Central memory CD4-positive, alpha-beta T cell (primary cell): ENCODE data around the gene CANX.
A peak's percentile ranks its signal among the peaks of the same experiment; 100 is the strongest.

Source experiments
- DNase-seq: peaks from one replicate; pipeline ENCODE4 v3.0.0; 2022

The CANX gene

DNA sequence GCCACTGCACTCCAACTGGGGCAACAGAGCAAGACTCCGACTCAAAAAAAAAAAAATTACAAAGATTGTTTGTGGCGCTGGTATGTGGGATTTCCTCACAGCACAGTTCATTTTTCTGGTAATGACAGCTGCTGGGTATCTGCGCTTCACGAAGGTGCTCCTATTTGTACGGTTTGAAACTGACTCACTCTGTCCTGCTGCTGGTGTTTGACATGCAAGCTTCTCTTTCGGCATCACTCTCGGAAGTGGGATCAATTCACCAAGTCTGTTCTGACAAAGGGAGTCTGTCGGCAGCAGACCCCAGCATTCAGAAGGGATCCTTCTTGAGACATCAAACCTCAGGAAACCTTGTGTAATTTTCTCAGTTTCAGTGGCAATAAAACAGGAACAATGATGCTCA is 60.2 kb downstream of the CANX start:
- no peak for DNase-seq

DNA sequence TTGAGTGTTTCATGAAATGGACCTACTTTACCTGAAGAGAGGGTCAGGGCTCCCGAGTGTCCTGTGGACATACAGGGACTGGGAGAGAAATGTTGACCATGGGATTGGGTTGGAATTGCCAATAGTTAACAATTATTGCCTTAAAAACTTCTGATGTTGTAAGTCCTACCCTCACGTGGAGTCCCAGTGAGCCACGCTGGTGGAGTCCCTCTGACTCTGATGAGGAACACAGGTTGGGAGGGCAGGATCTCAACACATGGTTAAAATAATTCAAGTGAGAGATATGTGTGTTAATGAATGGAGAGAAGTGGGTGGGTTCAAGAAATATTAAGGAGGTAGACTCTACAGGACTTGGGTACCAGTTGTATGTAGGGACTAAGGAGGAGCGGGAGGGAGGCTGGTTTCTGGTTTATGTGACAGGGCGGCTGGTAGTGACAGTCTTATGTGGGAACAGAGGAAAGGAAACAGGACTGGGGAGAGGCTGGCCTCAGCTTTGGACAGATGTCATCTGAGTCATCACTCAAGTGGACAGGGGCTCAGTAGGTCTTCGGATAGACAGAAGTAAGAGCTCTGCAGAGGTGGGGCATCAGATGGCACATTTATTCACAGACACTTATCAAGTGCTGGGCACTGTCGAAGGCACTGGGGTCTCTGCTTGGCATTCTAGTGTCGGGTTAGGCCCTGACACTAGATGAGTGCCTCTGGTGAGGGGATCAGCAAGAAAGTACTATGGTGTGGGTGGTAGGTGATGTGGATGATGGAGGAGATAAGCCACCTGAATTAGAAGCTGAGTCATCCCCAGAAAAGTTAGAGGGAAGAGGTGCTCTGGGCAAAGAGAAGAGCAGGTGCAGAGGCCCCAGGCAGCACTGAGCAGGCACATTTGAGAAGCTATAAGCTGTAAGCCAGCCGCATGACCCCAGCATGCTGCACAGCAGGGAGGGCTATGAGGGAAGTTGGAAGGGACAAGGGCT is 61.1 kb downstream of the CANX start:
- no peak for DNase-seq

DNA sequence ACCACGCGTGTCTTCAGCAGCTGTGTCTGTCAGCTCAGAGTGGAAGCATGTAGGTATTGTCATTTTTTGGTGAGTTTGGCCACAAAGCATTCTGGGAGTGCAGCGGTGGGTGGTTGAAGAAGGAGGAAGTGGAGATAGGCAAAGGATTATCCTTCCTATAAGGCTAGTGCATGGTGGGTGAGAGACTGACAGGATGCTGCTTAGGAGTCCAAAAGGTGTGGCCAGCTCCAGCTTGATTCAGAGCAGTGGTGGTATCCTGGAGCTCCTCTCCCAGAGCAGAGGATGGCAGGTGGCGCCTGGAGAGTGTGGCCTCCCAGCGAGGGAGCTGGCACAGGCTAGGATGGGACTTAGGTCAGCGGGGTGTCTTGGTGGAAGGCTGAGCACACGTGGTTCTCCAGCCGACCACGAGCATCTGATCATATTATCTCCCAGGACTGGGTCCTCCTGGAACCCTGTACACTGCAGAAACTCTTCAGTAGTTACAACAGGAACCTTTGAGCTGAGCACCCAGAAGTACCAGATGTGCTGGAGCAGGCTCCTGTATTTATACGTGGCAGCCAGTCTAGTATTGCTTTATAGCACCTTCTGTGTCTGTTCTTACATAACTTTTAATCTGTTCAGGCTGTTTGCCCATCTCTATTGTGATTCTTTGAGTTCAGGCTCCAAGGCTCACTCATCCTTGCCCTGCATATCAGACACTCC is 63.5 kb downstream of the CANX start:
- peak; percentile 35 for DNase-seq

DNA sequence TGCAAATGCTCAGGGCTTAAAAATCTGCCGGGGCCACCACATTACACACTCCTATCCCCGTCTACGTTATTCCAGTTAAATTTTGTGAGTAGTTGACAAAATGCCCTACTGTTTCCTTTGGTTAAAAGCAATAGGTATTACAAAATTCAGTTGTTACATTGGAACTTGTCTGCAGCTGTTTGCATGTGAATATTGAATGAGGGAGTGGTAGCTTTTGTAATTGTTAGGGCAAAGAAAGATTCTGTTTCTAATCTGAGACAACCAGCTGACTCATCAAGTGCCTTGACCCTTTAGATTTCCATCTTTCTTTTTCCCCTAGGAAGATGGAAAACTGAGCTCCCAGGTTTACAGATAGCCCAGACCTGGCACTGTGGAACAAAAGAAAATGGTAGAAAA is 64.0 kb downstream of the CANX start:
- DNase-seq, result no peak

DNA sequence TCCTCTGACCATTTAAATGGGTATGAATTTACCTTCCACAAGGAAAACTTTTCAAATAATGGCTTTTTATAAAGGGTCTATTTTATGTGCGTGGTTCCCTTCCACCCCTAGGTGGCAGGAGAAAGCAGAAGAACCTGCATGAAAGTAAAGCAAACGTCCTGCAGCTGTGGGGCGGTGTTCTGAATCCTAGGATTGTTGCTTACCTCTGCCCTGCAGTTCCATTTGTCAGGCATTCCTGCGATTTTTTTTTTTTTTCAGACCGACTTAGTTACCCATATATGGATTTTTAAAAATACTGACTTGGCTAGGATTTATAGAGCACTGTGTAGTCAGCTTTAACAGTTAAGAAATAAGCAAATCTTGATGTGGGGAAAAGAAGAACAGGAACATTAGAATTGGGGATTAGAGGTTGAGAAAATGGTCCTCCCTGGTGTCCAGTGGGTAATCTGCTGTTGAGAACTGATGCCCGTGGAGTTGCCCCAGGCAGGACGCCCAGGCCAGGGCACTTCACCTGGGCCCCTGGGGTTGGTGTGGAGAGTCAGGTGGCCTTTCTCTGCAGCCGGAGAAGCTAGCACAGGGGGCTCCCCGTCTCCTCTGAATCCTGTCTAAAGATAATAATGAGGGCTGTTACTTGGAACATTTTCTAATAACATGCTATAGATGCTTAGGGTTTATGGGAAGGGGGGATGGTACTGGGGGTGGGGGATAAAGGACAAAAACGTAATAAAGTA is 64.6 kb downstream of the CANX start:
- peak; percentile 51 for DNase-seq

DNA sequence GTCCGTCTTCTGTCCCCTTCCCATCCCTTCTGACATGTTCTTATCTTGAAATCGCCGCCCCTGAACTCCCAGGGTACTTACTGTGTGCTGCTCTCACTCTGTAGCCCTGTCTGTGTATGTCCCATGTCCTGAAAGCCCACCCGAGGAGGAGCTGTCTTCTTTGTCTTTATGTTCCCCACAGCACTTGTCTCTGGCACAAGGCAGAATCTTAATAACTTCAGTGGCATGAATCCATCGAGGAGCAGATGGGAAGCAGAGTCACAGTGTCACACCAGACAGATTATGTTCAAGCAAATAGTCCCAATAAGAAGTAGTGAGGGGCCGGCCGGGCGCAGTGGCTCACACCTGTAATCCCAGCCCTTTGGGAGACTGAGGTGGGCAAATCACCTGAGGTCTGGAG is 65.3 kb downstream of the CANX start:
- DNase-seq, result no peak

DNA sequence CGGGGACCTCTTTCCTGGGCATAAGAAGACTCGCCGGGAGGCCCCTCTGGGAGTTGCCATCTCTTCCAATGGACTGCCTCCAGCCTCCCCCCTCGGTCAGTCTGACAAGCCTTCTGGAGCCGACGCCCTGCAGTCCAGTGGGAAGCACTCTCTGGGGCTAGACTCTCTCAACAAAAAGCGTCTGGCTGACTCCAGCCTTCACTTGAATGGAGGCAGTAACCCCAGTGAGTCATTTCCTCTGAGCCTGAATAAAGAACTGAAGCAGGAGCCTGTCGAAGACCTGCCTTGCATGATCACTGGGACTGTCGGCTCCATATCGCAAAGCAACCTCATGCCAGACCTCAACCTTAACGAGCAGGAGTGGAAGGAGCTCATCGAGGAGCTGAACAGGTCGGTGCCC is 66.6 kb downstream of the CANX start:
- DNase-seq, result no peak

DNA sequence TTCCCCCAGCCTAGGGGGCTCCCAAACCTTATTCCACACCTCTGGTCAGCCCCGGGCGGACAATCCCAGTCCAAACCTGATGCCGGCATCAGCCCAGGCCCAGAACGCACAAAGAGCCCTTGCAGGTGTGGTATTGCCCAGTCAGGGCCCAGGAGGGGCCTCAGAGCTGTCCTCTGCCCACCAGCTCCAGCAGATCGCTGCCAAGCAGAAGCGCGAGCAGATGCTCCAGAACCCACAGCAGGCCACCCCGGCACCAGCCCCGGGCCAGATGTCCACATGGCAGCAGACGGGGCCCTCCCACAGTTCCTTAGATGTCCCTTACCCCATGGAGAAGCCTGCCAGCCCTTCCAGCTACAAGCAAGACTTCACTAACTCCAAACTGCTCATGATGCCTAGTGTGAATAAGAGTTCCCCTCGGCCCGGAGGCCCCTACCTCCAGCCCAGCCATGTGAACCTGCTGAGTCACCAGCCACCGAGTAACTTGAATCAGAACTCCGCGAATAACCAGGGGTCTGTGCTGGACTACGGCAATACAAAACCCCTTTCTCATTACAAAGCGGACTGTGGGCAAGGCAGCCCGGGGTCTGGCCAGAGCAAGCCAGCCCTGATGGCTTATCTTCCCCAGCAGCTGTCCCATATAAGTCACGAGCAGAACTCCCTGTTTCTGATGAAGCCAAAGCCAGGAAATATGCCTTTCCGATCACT is 67.4 kb downstream of the CANX start:
- DNase-seq, result no peak

DNA sequence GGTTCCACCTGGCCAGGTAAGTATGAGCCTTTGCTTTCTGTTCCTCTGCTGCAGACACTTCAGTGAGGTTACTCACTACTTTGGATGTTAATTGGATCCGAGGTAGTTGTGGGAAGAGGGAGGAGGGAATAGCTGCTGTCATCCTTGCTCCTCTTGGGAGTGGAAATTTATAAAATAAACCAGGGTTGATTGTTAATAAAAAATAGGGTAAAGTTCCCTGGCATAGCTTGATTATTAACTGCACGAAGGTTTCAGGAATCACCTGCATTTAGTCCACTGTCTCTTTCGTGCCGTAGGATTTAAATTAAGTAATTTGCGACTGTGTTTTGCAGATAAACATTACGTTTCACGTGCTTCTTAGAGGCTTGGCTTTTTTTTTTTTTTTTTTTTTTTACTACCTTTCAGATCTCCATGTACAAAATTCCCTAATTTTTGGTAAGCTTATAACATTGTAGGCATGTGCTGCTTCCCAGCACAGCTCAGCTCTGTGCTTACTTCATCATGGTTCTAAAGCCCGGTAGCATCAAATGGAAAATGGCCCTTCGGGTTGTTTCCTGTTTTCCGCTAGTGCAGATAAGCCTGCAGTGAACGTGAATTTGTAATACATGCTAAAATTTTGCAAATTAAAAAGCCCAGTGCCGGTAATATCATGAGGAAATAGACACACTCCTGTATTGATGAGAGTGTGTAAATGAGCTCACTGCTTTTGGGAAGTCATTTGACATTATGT is 68.1 kb downstream of the CANX start:
- DNase-seq, result no peak

DNA sequence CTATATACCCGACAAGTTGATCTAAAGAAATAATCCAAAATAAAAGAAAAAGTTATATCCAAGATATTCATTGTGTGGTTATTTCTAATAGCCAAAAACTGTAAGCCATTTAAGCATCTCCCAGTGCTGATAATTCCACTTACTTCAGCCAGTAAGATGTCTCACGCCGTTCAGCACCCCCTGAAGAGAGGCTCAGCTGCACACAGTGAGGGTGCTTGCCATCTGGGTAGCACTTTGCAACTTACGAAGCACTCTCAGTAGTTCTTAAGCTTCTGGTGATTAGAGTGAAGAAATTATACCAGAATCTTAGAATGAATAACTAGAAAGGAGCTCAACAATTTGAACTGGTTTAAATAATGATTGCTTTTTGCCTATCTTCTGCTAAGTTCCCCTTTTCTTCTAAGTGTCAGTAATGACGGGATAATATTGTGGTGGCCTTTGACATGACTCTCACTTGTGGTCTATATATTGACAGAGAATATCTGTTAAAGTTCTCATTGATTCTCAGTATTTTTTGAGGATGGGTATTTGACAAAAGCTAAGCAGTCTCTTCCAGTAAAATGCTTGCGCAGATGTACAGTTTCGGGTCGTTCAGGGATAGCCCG is 68.8 kb downstream of the CANX start:
- no peak for DNase-seq

DNA sequence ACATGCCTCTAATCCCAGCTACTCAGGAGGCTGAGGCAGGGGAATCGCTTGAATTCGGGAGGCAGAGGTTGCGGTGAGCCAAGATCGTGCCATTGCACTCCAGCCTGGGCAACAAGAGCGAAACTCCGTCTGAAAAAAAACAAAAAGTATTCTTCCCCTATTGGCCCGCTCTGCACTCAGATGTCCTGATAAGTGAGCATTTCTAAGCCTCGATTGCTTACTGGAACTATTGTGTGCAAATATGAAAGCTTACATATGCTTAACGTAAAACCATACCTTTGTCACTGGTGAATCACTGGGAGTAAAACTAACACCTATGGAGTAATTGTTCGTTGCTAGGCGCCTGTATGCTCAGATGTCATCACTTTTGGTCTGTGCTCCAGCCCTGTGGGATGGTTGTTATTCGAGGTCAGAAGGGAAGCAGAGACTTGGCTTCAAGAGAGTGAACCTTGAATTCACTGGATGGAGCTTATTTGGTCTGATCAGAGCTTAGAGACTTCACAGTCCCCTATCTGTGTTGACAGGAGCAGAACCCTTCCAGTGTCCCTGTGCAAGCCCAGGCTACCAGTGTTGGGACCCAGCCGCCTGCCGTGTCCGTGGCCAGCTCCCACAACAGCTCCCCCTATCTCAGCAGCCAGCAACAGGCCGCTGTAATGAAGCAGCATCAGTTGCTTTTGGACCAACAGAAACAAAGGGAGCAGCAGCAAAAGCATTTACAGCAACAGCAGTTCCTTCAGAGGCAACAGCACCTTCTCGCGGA is 69.7 kb downstream of the CANX start:
- DNase-seq, result no peak

DNA sequence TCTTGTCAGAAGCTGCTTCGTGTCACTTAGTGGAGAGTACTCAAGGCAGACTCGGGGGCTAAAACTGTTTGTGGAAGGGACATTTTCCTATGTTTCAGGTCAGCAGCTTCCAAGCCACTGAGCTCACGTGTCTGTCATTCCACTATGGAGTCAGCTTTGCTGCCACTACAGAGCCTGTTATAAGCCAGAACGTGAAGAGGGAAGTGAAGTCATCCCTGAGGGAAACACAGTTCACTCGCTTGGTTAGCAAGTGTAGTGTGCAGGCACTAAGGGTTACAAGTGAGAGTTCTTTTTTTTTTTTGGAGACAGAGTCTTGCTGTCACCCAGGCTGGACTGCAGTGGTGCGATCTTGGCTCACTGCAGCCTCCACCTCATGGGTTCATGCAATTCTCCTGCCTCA is 70.5 kb downstream of the CANX start:
- no peak for DNase-seq

DNA sequence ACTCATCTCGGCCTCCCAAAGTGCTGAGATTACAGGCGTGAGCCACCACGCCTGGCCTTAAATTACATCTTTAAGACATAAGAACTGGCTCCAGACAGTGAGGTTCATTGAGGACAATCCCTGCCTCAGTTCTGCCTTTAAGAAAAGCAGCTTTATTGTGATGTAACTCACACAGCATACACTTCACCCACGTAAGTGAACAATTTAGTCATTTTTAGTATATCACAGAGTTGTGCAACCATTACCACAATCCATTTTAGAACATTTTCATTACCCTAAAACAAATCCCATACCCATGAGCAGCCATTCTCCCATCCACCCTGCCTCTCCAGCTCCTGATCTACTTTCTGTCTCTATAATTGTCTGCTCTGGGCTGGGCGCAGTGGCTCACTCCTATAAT is 71.0 kb downstream of the CANX start:
- DNase-seq, result no peak

DNA sequence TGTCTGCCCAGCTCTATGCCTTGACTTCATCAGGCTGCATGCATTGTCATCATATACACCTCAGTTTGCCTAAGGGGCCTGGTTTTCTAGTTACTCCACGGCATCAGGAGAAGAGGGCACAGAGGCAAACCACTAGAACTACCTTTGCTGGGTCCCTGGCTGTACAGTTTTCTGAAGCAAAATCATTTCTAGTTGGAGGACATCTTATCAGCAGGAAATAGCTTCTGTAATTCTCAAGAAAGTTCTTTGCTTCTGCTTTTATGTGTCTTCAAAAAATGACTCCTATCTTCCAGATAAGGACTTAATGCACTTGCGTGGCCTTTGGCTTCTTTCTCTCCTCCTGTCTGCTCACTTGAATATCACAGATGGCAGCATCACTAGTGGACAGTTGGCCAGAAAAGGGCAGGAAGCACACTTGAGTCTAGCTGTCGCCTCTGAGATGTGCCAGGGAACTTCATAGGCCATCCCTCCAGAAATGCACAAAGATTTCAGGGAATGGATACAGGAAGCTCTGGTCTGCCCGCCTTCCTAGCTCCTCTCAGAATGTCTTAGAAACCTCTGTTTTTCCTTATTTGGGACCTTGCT is 72.6 kb downstream of the CANX start:
- DNase-seq, result no peak

DNA sequence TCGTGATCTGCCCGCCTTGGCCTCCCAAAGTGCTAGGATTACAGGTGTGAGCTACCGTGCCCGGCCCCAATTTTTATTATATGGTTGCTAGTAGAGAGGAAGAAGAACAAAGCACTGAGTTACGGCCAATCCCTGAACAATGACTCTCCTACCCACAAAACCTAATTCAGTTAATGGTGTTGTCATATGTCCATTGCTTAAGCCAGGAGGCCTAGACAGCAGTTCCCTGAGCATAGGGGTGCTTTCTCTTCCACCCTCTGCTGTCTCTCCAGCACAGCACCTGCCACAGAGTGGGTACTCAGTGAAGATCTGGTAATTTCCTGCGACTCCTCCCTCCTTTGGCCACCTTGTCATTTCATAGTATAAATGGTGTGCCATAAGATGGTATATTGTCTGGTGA is 73.6 kb downstream of the CANX start:
- DNase-seq, result no peak

DNA sequence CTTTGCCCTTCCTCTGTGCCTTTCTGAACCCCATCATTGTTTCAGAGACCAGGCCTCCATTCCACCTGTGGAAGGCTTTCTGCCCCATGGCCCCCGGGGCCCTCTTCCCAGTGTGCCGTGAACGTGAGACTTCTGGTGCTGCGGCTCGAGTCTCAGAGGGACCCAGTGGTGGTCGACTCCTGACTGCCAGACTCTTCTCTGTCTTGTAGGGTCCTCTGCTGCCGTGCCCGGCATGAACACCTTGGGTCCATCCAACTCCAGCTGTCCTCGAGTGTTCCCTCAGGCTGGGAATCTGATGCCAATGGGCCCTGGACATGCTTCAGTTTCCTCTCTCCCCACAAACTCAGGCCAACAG is 74.9 kb downstream of the CANX start:
- no peak for DNase-seq

DNA sequence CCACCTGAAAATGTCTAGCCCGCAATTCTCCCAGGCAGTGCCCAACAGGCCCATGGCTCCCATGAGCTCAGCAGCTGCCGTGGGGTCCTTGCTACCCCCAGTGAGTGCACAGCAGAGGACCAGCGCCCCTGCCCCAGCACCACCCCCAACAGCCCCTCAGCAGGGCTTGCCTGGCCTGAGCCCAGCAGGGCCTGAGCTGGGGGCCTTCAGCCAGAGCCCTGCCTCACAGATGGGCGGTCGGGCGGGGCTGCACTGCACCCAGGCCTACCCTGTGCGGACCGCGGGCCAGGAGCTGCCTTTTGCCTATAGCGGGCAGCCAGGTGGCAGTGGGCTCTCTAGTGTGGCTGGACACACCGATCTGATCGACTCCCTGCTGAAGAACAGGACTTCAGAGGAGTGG is 75.7 kb downstream of the CANX start:
- no peak for DNase-seq

DNA sequence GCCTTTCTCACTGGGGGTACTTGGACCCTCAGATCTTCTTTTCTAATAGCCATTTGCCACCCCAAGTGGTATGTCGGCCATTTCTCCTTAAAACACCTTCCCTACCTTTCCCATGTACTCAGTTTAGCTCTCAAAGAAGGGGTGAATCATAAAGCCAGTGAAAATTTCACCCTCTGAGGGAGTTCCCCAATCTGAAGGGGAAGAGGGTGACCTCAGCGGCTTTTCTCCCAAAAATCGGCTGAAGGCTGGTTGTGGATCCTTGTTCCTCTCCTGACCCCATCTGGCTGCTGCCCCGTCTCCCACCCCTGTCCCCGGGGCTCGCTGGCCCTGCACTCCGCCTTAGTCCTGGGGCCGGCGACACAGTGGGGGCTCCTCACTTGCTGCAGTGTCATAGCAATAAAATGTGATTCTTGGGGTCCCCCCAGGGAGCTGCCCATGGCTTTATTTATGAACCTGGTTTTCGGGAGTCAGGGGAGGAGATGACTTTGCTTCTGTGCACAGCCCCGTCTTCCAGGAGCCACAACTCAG is 77.7 kb downstream of the CANX start:
- DNase-seq, result no peak

DNA sequence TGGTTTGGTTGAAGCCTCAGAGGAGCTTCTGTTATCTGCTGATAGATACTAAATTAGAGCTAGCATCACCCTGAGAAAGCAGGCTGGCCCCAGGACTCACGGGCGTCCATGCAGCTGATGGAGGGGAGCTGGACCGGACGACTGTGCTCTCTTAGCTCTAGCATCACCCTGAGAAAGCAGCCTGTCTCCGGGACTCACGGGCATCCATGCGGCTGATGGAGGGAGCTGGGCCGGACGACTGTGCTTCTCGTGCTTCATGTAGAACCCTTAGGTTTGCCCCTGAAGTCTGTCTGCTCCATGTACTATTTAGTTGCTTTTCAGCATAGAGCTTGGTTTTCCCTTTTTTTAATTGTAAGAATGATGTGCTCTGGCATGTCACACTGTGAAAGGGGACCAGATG is 78.7 kb downstream of the CANX start:
- no peak for DNase-seq

DNA sequence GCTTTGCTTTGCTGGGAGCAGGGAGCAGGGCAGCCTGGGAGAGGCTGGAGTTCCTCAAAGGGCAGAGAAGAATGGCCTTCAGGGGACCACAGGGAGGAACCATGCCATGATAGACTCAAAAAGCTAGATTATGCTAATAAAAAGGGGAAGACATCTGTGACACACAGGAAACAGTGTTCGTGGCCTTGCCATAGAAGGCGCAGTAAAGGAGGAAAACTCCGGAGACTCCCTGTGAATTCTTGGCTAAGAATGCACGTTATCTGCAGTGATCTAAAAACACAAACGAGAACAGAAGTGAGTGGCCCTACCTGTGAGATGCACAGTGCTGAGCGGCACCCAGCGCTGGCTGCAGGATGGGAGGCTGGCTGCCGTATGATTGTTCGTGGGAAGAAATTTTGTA is 79.1 kb downstream of the CANX start:
- DNase-seq, result no peak
